Measurements from ENCODE around the gene LIMS2. TPM values are rescaled to one million over a fixed set of nuclear protein-coding genes. Genes with fewer than 3 reads are reported as not detected.

LIMS2 gene
- total RNA-seq, 6 experiments from 2014 or later = 6.6 to 37.7 (median 19.5) TPM

- Histone ChIP-seq H3K36me3 (no peaks in the 10 kb centered on the region), H3K9me3 (no peaks in the 10 kb centered on the region), H3K27me3 (no peaks in the 10 kb centered on the region), H3K27ac (no peak overlapping the region), H3K4me1 (peaks cover 0 to 19% (median 6%) of the 10 kb centered on the region in 4 donors), H3K4me3 (no peak overlapping the region)
- 73% methylated on average over 1 of the region's 1 CpG for WGBS (ENCODE audit: insufficient coverage, low coverage, low lambda C conversion rate, missing lambda C conversion rate)
- DNase-seq (no peak), ATAC-seq (no peak)
- TF ChIP-seq CTCF (IDR thresholded peaks at IDR 0.05) (no peak), POLR2A (IDR thresholded peaks at IDR 0.05) (no peak)
- intact Hi-C loops (cut with DNase I) = no loop called here
These were observed 30.3 kb downstream of the LIMS2 start for GRCh38 chr2:127645026-127645394.

- ATAC-seq (no peak), DNase-seq (no peak)
- no peak overlapping the region for H3K27ac ChIP-seq
- no peak overlapping the region for H3K4me3 ChIP-seq
- intact Hi-C loops (cut with DNase I) = no loop called here
- WGBS (ENCODE audit: insufficient coverage, low coverage, low lambda C conversion rate, missing lambda C conversion rate) = no CpG with 5 or more reads among the region's 19 CpGs
- TF ChIP-seq CTCF (IDR thresholded peaks at IDR 0.05) = peak in 1 of 4 donors; percentile 7
- no peak for TF ChIP-seq POLR2A (IDR thresholded peaks at IDR 0.05)
- peaks cover 0 to 13% (median 6%) of the 10 kb centered on the region in 4 donors for H3K4me1 ChIP-seq
- no peaks in the 10 kb centered on the region for H3K27me3 ChIP-seq
- no peaks in the 10 kb centered on the region for H3K36me3 ChIP-seq
- no peaks in the 10 kb centered on the region for H3K9me3 ChIP-seq
These were observed 31.0 kb downstream of the LIMS2 start for GRCh38 chr2:127644066-127645025.

- intact Hi-C loops (cut with DNase I) = no loop called here
- DNase-seq (no peak), ATAC-seq (no peak)
- 100% methylated on average over 2 of the region's 15 CpGs for WGBS (ENCODE audit: insufficient coverage, low coverage, low lambda C conversion rate, missing lambda C conversion rate)
- H3K4me1 ChIP-seq = peaks cover 0 to 12% (median 4%) of the 10 kb centered on the region in 4 donors
- no peak overlapping the region for H3K27ac ChIP-seq
- no peaks in the 10 kb centered on the region for H3K36me3 ChIP-seq
- TF ChIP-seq POLR2A (IDR thresholded peaks at IDR 0.05) (no peak), CTCF (IDR thresholded peaks at IDR 0.05) (no peak)
- H3K9me3 ChIP-seq = no peaks in the 10 kb centered on the region
- no peak overlapping the region for H3K4me3 ChIP-seq
- no peaks in the 10 kb centered on the region for H3K27me3 ChIP-seq
These were observed 31.8 kb downstream of the LIMS2 start for GRCh38 chr2:127643439-127644065.

GRCh38 chr2:127642706-127643438 lies 32.5 kb downstream of the LIMS2 start:
- no peaks in the 10 kb centered on the region for H3K27me3 ChIP-seq
- peaks cover 0 to 12% (median 4%) of the 10 kb centered on the region in 4 donors for H3K4me1 ChIP-seq
- DNase-seq (no peak), ATAC-seq (no peak)
- H3K27ac ChIP-seq = no peak overlapping the region
- H3K9me3 ChIP-seq = no peaks in the 10 kb centered on the region
- WGBS (ENCODE audit: insufficient coverage, low coverage, low lambda C conversion rate, missing lambda C conversion rate) = 67% methylated on average over 5 of the region's 17 CpGs
- intact Hi-C loops (cut with DNase I) = no loop called here
- TF ChIP-seq POLR2A (IDR thresholded peaks at IDR 0.05) (no peak), CTCF (IDR thresholded peaks at IDR 0.05) (no peak)
- H3K36me3 ChIP-seq = no peaks in the 10 kb centered on the region
- no peak overlapping the region for H3K4me3 ChIP-seq

All from right lobe of liver (tissue), 6 donors.